ENCODE measurements around the gene GLI3. TPM values are rescaled to one million over a fixed set of nuclear protein-coding genes. Genes with fewer than 3 reads are reported as not detected.

GLI3 gene
- total and polyA plus RNA-seq, 2 donors from 2014 or later: 0.92 to 11.1 TPM

DNA sequence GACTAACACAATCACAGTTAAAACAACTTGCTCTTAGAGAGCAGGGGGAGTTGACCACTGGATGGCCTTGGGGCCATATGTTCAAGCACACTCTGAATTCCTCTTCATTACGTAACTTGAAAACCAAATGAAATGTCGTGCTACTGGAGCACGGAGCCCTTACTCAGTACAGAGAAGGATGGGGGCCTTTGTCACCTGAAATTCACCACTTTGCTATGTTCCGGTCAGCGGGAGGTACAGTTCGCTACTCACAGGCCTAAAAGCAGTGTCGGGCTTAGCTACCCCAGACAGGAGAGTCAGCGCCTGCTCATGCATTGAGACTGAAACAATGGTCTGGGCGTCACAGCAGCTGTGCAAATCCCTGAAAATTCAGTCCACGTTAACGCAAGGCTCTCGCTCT, 39.6 kb downstream of the GLI3 start:
- FAIRE-seq: no peak
- H3K27ac ChIP-seq (ENCODE audit: low read depth in 2 of 2, low read length in 2 of 2): no peak overlapping the region
- H3K36me3 ChIP-seq (ENCODE audit: control insufficient read depth in 2 of 3, insufficient read depth in 3 of 3, low read length in 3 of 3): no peaks in the 10 kb centered on the region
- peak in 1 of 5 donors; percentile 26 for DNase-seq
- no peaks in the 10 kb centered on the region for H3K9me3 ChIP-seq (ENCODE audit: control insufficient read depth in 2 of 3, insufficient read depth in 1 of 3, low read length in 3 of 3)
- no peaks in the 10 kb centered on the region for H3K4me1 ChIP-seq (ENCODE audit: control insufficient read depth in 2 of 3, insufficient read depth in 2 of 3, low read depth in 1 of 3, low read length in 3 of 3)
- H3K9ac ChIP-seq (ENCODE audit: low read length in 3 of 3): no peak overlapping the region
- H3K27me3 ChIP-seq (ENCODE audit: control insufficient read depth, insufficient read depth, low read length): no peaks in the 10 kb centered on the region
- intact Hi-C loops (cut with DNase I): no loop called here
- no peak overlapping the region for H3K4me3 ChIP-seq (ENCODE audit: low read length in 3 of 3)
- TF ChIP-seq, protein P1, sequence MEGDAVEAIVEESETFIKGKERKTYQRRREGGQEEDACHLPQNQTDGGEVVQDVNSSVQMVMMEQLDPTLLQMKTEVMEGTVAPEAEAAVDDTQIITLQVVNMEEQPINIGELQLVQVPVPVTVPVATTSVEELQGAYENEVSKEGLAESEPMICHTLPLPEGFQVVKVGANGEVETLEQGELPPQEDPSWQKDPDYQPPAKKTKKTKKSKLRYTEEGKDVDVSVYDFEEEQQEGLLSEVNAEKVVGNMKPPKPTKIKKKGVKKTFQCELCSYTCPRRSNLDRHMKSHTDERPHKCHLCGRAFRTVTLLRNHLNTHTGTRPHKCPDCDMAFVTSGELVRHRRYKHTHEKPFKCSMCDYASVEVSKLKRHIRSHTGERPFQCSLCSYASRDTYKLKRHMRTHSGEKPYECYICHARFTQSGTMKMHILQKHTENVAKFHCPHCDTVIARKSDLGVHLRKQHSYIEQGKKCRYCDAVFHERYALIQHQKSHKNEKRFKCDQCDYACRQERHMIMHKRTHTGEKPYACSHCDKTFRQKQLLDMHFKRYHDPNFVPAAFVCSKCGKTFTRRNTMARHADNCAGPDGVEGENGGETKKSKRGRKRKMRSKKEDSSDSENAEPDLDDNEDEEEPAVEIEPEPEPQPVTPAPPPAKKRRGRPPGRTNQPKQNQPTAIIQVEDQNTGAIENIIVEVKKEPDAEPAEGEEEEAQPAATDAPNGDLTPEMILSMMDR (IDR thresholded peaks at IDR 0.05; ENCODE audit: borderline replicate concordance, extremely low read depth, insufficient read depth): no peak

GRCh38 chr7:42194238-42194637, 42.8 kb downstream of the GLI3 start:
- Histone ChIP-seq H3K9me3 (ENCODE audit: control insufficient read depth in 2 of 3, insufficient read depth in 1 of 3, low read length in 3 of 3) (no peaks in the 10 kb centered on the region), H3K9ac (ENCODE audit: low read length in 3 of 3) (no peak overlapping the region), H3K4me3 (ENCODE audit: low read length in 3 of 3) (no peak overlapping the region), H3K27me3 (ENCODE audit: control insufficient read depth, insufficient read depth, low read length) (no peaks in the 10 kb centered on the region), H3K36me3 (ENCODE audit: control insufficient read depth in 2 of 3, insufficient read depth in 3 of 3, low read length in 3 of 3) (no peaks in the 10 kb centered on the region), H3K27ac (ENCODE audit: low read depth in 2 of 2, low read length in 2 of 2) (no peak overlapping the region), H3K4me1 (ENCODE audit: control insufficient read depth in 2 of 3, insufficient read depth in 2 of 3, low read depth in 1 of 3, low read length in 3 of 3) (no peaks in the 10 kb centered on the region)
- TF ChIP-seq, protein P1 (IDR thresholded peaks at IDR 0.05; ENCODE audit: borderline replicate concordance, extremely low read depth, insufficient read depth): no peak
- FAIRE-seq (no peak), DNase-seq (no peak)
- intact Hi-C loops (cut with DNase I): no loop called here

DNA sequence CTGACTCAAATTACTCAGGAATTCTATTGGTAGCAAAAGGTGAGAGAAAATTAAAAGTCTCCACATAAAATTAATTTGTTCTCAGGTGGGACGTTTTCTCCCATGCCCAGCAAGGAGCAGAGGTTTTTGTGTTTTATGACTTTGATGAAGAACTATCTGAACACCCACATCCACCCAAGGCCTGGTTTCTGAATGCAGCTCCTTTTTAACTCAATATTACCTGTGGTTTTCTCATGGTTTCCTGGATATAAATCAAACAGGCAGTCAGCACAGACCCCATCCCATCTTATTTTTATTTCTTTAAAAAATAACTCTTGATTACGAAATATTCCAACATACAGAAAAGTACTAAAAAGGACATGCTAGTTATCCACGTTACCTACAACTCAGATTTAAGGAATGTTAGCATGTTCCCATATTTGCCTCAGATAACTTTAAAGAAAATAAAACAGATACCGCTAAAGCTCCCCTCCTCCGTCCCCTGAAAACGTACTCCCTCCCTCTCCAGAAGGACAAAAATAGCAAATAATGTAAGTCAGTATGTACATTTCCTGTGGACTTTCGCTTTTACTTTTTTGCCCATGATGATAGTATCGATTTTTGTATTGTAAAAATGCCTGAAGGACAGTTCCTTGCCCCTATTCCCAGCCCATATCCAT, 43.4 kb downstream of the GLI3 start:
- Histone ChIP-seq H3K9ac (ENCODE audit: low read length in 3 of 3) (no peak overlapping the region), H3K36me3 (ENCODE audit: control insufficient read depth in 2 of 3, insufficient read depth in 3 of 3, low read length in 3 of 3) (no peaks in the 10 kb centered on the region), H3K4me1 (ENCODE audit: control insufficient read depth in 2 of 3, insufficient read depth in 2 of 3, low read depth in 1 of 3, low read length in 3 of 3) (no peaks in the 10 kb centered on the region), H3K27ac (ENCODE audit: low read depth in 2 of 2, low read length in 2 of 2) (no peak overlapping the region), H3K27me3 (ENCODE audit: control insufficient read depth, insufficient read depth, low read length) (no peaks in the 10 kb centered on the region), H3K9me3 (ENCODE audit: control insufficient read depth in 2 of 3, insufficient read depth in 1 of 3, low read length in 3 of 3) (no peaks in the 10 kb centered on the region), H3K4me3 (ENCODE audit: low read length in 3 of 3) (no peak overlapping the region)
- TF ChIP-seq, protein P1 (IDR thresholded peaks at IDR 0.05; ENCODE audit: borderline replicate concordance, extremely low read depth, insufficient read depth): no peak
- FAIRE-seq (no peak), DNase-seq (peak in 1 of 5 donors; percentile 30)
- intact Hi-C loops (cut with DNase I): no loop called here

All from kidney (tissue), 14 donors.